B cell (primary cell): ENCODE measurements around the gene OR2G6.
"Not testable (repeated sequence)": the region's sequence is repeated elsewhere in the genome, so short reads cannot be mapped to it uniquely, and the experiment has no call there.

ENCODE experiments used
- EZH2 ChIP-seq: IDR thresholded peaks from 2 replicates; pipeline ENCODE4 v1.6.1; 2012; ENCODE audit warnings: borderline replicate concordance, low read depth, mild to moderate bottlenecking, moderate library complexity, low read length; ENCODE audit not compliant: insufficient read depth, poor library complexity, severe bottlenecking
- TF ChIP-seq, protein P1 (sequence below): fragments of 200-600 bp; IDR thresholded peaks from one replicate; pipeline ENCODE4 v1.8.0; 2022; ENCODE audit warnings: antibody characterized with exemption, mild to moderate bottlenecking

DNA sequence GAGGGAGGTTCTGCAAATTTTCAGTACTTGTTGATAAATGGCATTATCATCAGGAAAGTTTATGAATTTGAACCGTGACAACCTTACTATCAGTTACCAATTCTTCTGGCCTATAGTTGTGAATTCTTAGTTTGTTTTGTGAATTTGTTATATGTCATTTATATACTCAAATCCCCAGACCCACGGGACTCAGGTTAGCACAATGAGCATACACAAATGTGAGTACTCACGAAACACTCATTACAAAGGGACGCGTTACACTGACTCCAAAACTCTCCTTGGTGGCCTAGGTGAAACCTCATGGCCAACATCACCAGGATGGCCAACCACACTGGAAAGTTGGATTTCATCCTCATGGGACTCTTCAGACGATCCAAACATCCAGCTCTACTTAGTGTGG is 19.6 kb upstream of the OR2G6 start, which contains the start of gene OR2T5:
- TF ChIP-seq, protein P1, sequence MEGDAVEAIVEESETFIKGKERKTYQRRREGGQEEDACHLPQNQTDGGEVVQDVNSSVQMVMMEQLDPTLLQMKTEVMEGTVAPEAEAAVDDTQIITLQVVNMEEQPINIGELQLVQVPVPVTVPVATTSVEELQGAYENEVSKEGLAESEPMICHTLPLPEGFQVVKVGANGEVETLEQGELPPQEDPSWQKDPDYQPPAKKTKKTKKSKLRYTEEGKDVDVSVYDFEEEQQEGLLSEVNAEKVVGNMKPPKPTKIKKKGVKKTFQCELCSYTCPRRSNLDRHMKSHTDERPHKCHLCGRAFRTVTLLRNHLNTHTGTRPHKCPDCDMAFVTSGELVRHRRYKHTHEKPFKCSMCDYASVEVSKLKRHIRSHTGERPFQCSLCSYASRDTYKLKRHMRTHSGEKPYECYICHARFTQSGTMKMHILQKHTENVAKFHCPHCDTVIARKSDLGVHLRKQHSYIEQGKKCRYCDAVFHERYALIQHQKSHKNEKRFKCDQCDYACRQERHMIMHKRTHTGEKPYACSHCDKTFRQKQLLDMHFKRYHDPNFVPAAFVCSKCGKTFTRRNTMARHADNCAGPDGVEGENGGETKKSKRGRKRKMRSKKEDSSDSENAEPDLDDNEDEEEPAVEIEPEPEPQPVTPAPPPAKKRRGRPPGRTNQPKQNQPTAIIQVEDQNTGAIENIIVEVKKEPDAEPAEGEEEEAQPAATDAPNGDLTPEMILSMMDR, result not testable (repeated sequence)
- not testable (repeated sequence) for TF ChIP-seq EZH2
